A549 (cell line): ENCODE data around the gene MRPS6.

Source experiments
- KDM1A ChIP-seq: fragments of 200-600 bp; sonication (generic); IDR thresholded peaks from 2 replicates; pipeline ENCODE4 v1.6.1; 2016; ENCODE audit warnings: low read depth, mild to moderate bottlenecking
- MAZ ChIP-seq: fragments of 150-350 bp; IDR thresholded peaks from 2 replicates; pipeline ENCODE4 v1.6.1; 2014; ENCODE audit warnings: antibody characterized with exemption, low read depth, low read length, borderline replicate concordance
- PHF8 ChIP-seq: fragments of 200-600 bp; sonication (generic); IDR thresholded peaks from 2 replicates; pipeline ENCODE4 v1.6.1; 2016; ENCODE audit warnings: low read depth, mild to moderate bottlenecking, antibody characterized with exemption, moderate library complexity, borderline replicate concordance
- TF ChIP-seq, protein P1 (sequence below): IDR thresholded peaks from 2 replicates; pipeline ENCODE4 v1.6.1; 2012

DNA sequence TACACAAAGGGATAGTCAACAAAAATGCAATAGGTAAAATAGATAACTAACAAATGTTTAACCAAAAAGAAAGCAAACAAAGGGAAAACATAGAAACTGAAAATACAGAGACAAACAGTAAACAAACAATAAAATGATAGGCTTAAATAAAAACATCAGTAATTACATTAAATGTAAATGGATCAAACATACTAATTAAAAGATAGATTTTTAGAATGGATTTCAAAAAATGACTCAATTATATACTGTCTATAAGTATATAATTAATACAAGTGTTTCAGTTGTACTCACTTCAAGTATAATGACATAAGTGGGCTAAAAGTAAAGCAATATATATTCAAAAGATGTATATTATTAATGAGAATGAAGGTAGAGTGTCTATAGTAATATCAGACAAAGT lies 101.1 kb downstream of the MRPS6 start:
- TF ChIP-seq KDM1A (no peak), PHF8 (no peak), MAZ (no peak)
- TF ChIP-seq, protein P1, sequence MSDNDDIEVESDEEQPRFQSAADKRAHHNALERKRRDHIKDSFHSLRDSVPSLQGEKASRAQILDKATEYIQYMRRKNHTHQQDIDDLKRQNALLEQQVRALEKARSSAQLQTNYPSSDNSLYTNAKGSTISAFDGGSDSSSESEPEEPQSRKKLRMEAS, result no peak
